HEK293 (cell line): ENCODE measurements around the gene ARHGDIG.

ENCODE experiments used
- CTCF ChIA-PET: fragments of 350-600 bp; formaldehyde crosslinking; extraction: SDS; loops from one replicate; lab custom pipeline; 2021; ENCODE audit warnings: antibody characterized with exemption; lab: Yijun Ruan, JAX
- POLR2A ChIA-PET: fragments of 300-600 bp; formaldehyde crosslinking; extraction: SDS; loops from one replicate; lab custom pipeline; 2020; ENCODE audit warnings: antibody characterized with exemption, inconsistent platforms; lab: Yijun Ruan, JAX
- H3K27ac ChIP-seq: fragments of 200-500 bp; sonication (Bioruptor generic); 2 replicates; pipeline ENCODE4 v1.5.1; 2014; ENCODE audit warnings: low read depth, low read length, control low read depth, inconsistent platforms; ENCODE audit errors: extremely low read depth
- H3K36me3 ChIP-seq, 2 experiments: fragments of 200-500 bp in 1 of 2; sonication (Bioruptor generic) in 1 of 2; 1 replicate in 1 of 2; 2 replicates in 1 of 2; pipeline ENCODE4 v1.5.1; 2014 to 2017; ENCODE audit warnings: inconsistent platforms in 2 of 2, low read length in 2 of 2; ENCODE audit not compliant: control insufficient read depth in 2 of 2, insufficient read depth in 1 of 2
- H3K4me1 ChIP-seq: fragments of 200-500 bp; sonication (Bioruptor generic); 2 replicates; pipeline ENCODE4 v1.5.1; 2014; ENCODE audit warnings: mild to moderate bottlenecking, low read length, inconsistent platforms; ENCODE audit not compliant: control insufficient read depth, insufficient read depth
- H3K4me3 ChIP-seq: 2 replicates; pipeline ENCODE4 v1.5.1; 2011; ENCODE audit warnings: low read depth, mild to moderate bottlenecking, control low read depth, low read length, moderate library complexity
- H3K9me3 ChIP-seq: fragments of 200-500 bp; sonication (Bioruptor generic); 2 replicates; pipeline ENCODE4 v1.5.1; 2014; ENCODE audit warnings: low read depth, low read length, inconsistent platforms; ENCODE audit not compliant: control insufficient read depth, insufficient read depth
- HOXA7 ChIP-seq: sonication (generic); formaldehyde crosslinking; IDR thresholded peaks from 2 replicates; pipeline ENCODE4 v1.8.1; 2022; ENCODE audit warnings: missing genetic modification reagents, borderline replicate concordance
- SCRT1 ChIP-seq: fragments of 450-650 bp; formaldehyde crosslinking; IDR thresholded peaks from 2 replicates; pipeline ENCODE4 v1.5.1; 2016; ENCODE audit warnings: missing biosample characterization, missing genetic modification characterization, borderline replicate concordance
- SCRT2 ChIP-seq: fragments of 450-650 bp; formaldehyde crosslinking; IDR thresholded peaks from 2 replicates; pipeline ENCODE4 v1.5.1; 2016; ENCODE audit warnings: missing biosample characterization, missing genetic modification characterization
- ZBTB21 ChIP-seq: fragments of 450-650 bp; formaldehyde crosslinking; IDR thresholded peaks from 2 replicates; pipeline ENCODE4 v1.5.1; 2017; ENCODE audit warnings: missing biosample characterization, missing genetic modification characterization
- ZBTB6 ChIP-seq: fragments of 450-650 bp; formaldehyde crosslinking; IDR thresholded peaks from 2 replicates; pipeline ENCODE4 v1.5.1; 2017; ENCODE audit warnings: missing biosample characterization, missing genetic modification characterization
- ZEB2 ChIP-seq: fragments of 450-650 bp; formaldehyde crosslinking; IDR thresholded peaks from 2 replicates; pipeline ENCODE4 v1.5.1; 2016; ENCODE audit warnings: missing biosample characterization, missing genetic modification characterization
- ZNF140 ChIP-seq: fragments of 450-650 bp; formaldehyde crosslinking; IDR thresholded peaks from 2 replicates; pipeline ENCODE4 v1.5.1; 2016; ENCODE audit warnings: missing biosample characterization, missing genetic modification characterization
- ZNF416 ChIP-seq: fragments of 450-650 bp; formaldehyde crosslinking; IDR thresholded peaks from 2 replicates; pipeline ENCODE4 v1.5.1; 2016; ENCODE audit warnings: missing biosample characterization, missing genetic modification characterization
- ZNF423 ChIP-seq: fragments of 450-650 bp; formaldehyde crosslinking; IDR thresholded peaks from 2 replicates; pipeline ENCODE4 v1.5.1; 2016; ENCODE audit warnings: missing biosample characterization, missing genetic modification characterization
- ZNF600 ChIP-seq: fragments of 450-650 bp; formaldehyde crosslinking; IDR thresholded peaks from 2 replicates; pipeline ENCODE4 v1.5.1; 2016; ENCODE audit warnings: missing biosample characterization, missing genetic modification characterization
- TF ChIP-seq, protein P1 (sequence below): fragments of 450-650 bp; formaldehyde crosslinking; IDR thresholded peaks from 2 replicates; pipeline ENCODE4 v1.5.1; 2017; ENCODE audit warnings: missing biosample characterization, missing genetic modification characterization
- TF ChIP-seq, protein P2 (sequence below): fragments of 450-650 bp; formaldehyde crosslinking; IDR thresholded peaks from 2 replicates; pipeline ENCODE4 v1.5.1; 2016; ENCODE audit warnings: missing biosample characterization, missing genetic modification characterization
- TF ChIP-seq, protein P3 (sequence below): fragments of 450-650 bp; formaldehyde crosslinking; IDR thresholded peaks from 2 replicates; pipeline ENCODE4 v1.5.1; 2016; ENCODE audit warnings: missing biosample characterization, missing genetic modification characterization

The ARHGDIG gene

GRCh38 chr16:324451-325334 is 44.3 kb downstream of the ARHGDIG start (continued):
- TF ChIP-seq ZNF423 (tag by site-specific recombination) = peak; percentile 74; the same call in 1 of the 2 replicates
- no peak for TF ChIP-seq ZNF416 (tag by site-specific recombination)
- peak; percentile 68; the same call in 1 of the 2 replicates for TF ChIP-seq ZBTB21 (tag by site-specific recombination)
- peak; percentile 76 for TF ChIP-seq SCRT1 (tag by site-specific recombination)
- TF ChIP-seq HOXA7 (CRISPR knock-in tag) = no peak
- peak; percentile 86 for TF ChIP-seq ZEB2 (tag by site-specific recombination)
- no peak for TF ChIP-seq ZNF140
- TF ChIP-seq, all 188 proteins: peak for 74

GRCh38 chr16:325375-326145 is 45.2 kb downstream of the ARHGDIG start:
- Histone ChIP-seq H3K4me3 (no peak overlapping the region), H3K36me3 (peaks cover 0 to 4% of the 10 kb centered on the region in 2 experiments; a peak in 1 of 3 replicates), H3K4me1 (peaks cover 17% of the 10 kb centered on the region), H3K27ac (peak overlapping the region; percentile 6; the same call in 1 of the 2 replicates), H3K9me3 (no peaks in the 10 kb centered on the region)
- ChIA-PET CTCF (interaction anchor here (0.7 to 0.8 kb wide), 2 partner anchors 36 to 120 kb away, joined by 3 read pairs; no protein-coding TSS in a partner anchor), POLR2A (interaction anchor here (2.6 kb wide), 1 partner anchor 27 kb away, joined by 9 read pairs; the partner anchor contains the start of gene AXIN1)
- TF ChIP-seq, protein P1, sequence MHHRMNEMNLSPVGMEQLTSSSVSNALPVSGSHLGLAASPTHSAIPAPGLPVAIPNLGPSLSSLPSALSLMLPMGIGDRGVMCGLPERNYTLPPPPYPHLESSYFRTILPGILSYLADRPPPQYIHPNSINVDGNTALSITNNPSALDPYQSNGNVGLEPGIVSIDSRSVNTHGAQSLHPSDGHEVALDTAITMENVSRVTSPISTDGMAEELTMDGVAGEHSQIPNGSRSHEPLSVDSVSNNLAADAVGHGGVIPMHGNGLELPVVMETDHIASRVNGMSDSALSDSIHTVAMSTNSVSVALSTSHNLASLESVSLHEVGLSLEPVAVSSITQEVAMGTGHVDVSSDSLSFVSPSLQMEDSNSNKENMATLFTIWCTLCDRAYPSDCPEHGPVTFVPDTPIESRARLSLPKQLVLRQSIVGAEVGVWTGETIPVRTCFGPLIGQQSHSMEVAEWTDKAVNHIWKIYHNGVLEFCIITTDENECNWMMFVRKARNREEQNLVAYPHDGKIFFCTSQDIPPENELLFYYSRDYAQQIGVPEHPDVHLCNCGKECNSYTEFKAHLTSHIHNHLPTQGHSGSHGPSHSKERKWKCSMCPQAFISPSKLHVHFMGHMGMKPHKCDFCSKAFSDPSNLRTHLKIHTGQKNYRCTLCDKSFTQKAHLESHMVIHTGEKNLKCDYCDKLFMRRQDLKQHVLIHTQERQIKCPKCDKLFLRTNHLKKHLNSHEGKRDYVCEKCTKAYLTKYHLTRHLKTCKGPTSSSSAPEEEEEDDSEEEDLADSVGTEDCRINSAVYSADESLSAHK (tag by site-specific recombination) = no peak
- TF ChIP-seq, protein P2, sequence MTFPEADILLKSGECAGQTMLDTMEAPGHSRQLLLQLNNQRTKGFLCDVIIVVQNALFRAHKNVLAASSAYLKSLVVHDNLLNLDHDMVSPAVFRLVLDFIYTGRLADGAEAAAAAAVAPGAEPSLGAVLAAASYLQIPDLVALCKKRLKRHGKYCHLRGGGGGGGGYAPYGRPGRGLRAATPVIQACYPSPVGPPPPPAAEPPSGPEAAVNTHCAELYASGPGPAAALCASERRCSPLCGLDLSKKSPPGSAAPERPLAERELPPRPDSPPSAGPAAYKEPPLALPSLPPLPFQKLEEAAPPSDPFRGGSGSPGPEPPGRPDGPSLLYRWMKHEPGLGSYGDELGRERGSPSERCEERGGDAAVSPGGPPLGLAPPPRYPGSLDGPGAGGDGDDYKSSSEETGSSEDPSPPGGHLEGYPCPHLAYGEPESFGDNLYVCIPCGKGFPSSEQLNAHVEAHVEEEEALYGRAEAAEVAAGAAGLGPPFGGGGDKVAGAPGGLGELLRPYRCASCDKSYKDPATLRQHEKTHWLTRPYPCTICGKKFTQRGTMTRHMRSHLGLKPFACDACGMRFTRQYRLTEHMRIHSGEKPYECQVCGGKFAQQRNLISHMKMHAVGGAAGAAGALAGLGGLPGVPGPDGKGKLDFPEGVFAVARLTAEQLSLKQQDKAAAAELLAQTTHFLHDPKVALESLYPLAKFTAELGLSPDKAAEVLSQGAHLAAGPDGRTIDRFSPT (tag by site-specific recombination) = peak; percentile 90
- peak; percentile 77; the same call in 1 of the 2 replicates for TF ChIP-seq ZBTB6
- peak; percentile 35; the same call in 1 of the 2 replicates for TF ChIP-seq SCRT2 (tag by site-specific recombination)
- TF ChIP-seq, protein P3, sequence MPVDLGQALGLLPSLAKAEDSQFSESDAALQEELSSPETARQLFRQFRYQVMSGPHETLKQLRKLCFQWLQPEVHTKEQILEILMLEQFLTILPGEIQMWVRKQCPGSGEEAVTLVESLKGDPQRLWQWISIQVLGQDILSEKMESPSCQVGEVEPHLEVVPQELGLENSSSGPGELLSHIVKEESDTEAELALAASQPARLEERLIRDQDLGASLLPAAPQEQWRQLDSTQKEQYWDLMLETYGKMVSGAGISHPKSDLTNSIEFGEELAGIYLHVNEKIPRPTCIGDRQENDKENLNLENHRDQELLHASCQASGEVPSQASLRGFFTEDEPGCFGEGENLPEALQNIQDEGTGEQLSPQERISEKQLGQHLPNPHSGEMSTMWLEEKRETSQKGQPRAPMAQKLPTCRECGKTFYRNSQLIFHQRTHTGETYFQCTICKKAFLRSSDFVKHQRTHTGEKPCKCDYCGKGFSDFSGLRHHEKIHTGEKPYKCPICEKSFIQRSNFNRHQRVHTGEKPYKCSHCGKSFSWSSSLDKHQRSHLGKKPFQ (tag by site-specific recombination) = peak; percentile 64; the same call in 1 of the 2 replicates
- 0 out of 2 replicates have a peak, but pooled peaks have one; percentile 30 for TF ChIP-seq ZNF600 (tag by site-specific recombination)
